ENCODE data around the gene FREM2.

DNA sequence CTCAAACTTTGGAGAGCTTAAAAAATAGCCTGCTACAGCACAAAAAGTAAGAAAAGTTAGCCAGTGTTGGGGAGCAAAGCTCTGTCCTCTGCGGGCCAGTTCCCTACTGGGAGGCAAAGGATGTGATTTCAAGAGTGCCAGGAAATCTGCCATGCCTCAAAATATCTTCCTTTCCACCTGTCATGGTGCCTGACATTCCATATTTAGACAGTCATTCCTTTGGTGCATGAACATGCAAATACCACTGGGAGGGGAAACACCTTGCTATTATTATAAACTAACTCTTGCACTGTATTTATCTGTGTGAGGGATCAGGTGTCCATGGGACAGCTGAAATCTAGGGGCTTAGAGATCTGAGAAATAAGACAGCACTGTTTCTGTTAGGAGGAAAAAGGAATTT is 10.3 kb downstream of the FREM2 start:
- TF ChIP-seq, protein P1, sequence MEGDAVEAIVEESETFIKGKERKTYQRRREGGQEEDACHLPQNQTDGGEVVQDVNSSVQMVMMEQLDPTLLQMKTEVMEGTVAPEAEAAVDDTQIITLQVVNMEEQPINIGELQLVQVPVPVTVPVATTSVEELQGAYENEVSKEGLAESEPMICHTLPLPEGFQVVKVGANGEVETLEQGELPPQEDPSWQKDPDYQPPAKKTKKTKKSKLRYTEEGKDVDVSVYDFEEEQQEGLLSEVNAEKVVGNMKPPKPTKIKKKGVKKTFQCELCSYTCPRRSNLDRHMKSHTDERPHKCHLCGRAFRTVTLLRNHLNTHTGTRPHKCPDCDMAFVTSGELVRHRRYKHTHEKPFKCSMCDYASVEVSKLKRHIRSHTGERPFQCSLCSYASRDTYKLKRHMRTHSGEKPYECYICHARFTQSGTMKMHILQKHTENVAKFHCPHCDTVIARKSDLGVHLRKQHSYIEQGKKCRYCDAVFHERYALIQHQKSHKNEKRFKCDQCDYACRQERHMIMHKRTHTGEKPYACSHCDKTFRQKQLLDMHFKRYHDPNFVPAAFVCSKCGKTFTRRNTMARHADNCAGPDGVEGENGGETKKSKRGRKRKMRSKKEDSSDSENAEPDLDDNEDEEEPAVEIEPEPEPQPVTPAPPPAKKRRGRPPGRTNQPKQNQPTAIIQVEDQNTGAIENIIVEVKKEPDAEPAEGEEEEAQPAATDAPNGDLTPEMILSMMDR (IDR thresholded peaks at IDR 0.05) = no peak
- no peak for TF ChIP-seq POLR2A (IDR thresholded peaks at IDR 0.05)

All from testis (tissue), 2 donors.